A549 (cell line): ENCODE results near the gene C1QTNF1.

Experiments used
- CTCF ChIP-seq: fragments of >200 bp; sonication (Bioruptor Twin); formaldehyde crosslinking; IDR thresholded peaks from 3 replicates; pipeline ENCODE4 v1.5.1; 2016
- EHF ChIP-seq: fragments of 250-450 bp; sonication (Bioruptor Pico); IDR thresholded peaks from 2 replicates; pipeline ENCODE4 v1.5.0; 2020; ENCODE audit warnings: mild to moderate bottlenecking
- POLR2A ChIP-seq: IDR thresholded peaks from 2 replicates; pipeline ENCODE4 v1.6.1; 2012; ENCODE audit warnings: mild to moderate bottlenecking, low read length
- RAD21 ChIP-seq, 2 experiments: fragments of >200 bp in 1 of 2; sonication (Bioruptor Twin) in 1 of 2; formaldehyde crosslinking in 1 of 2; IDR thresholded peaks in 1 of 2; conservative IDR thresholded peaks in 1 of 2; 2 replicates in 1 of 2; 3 replicates in 1 of 2; pipeline ENCODE4 v1.6.1; 2012 to 2018; ENCODE audit warnings: inconsistent platforms in 1 of 2

GRCh38 chr17:79045842-79046196, 21.9 kb downstream of the C1QTNF1 start:
- TF ChIP-seq EHF (CRISPR knock-in tag) (no peak), CTCF (peak; percentile 92), RAD21 (conservative IDR thresholded peaks at IDR 0.05 in 1 of 2, IDR thresholded peaks at IDR 0.05 in 1 of 2) (peak; percentile 83), POLR2A (no peak)
